KBM-7 (cell line): ENCODE measurements around the gene F11R.
"Not testable (repeated sequence)": the region's sequence is repeated elsewhere in the genome, so short reads cannot be mapped to it uniquely, and the experiment has no call there.

Source experiments
- DNase-seq: peaks from one replicate; pipeline ENCODE4 v3.0.0-alpha.2; 2015
- in situ Hi-C: fragments of 300-500 bp; cut with MboI; formaldehyde crosslinking; loops from 2 replicates; pipeline ENCODE4 v1.14.3; 2020; ENCODE audit warnings: low sequenced_read_pairs, low pct_unique_long_range_greater_than_20kb, mixed read lengths

Gene F11R

DNA sequence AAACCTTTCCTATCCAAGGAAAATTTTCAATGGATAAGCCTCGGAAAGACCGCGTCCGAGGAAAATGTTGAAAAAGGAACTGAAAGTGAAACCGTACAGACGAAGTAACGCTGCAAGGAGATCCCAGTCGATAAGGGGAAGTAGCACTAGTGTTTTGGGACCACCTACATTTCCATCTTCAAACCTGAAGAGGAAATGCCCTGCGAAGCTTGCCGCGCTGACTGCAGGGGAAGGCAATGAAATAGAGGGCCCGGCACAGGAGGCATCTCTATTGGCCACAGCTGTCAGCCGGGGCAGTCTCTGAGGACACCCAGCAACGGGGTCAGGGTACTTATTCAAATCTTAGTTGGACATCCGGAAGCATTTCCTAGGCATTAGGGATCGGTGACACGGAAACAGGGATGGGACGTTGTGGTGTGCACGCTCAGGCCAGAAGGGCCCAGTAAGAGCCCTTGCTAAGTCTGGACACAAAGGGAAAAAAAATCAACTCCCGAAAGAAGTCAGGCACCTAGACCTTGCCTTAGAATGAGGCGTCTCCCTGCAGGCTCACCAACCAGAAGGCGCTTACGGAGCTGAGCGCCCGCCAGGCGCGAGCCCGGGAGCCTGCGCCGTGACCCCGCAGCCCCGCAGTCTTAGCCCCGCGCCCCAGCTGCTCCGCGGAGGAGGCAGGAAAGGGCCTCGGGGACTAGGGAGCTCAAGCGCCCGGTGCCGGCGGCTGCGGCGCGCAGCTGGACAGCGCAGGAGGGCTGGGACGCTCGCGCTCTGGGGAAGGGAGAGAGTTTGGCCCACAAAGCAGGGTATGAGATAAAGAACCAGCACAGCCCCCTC lies 24.2 kb upstream of the F11R start:
- in situ Hi-C loops, result no loop called here
- DNase-seq, result peak; percentile 94

DNA sequence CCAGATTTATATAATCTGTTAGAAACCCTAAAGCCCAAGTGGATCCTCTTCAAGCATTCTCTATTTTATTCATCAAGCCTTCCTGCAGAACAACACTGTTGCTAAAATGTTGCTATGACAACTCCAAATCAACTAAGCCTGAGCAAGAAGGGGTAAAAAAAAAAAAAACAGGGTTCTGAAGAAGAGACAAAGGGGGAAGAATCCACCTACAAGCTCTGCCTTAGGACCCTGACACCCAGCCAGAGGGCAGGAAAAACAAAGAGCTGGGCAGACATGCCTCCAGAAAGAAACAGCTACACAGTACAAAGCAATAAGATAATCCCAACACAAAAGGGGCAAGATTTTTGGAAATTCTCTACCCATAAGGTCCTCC lies 23.6 kb upstream of the F11R start:
- DNase-seq, result no peak
- in situ Hi-C loops, result no loop called here

DNA sequence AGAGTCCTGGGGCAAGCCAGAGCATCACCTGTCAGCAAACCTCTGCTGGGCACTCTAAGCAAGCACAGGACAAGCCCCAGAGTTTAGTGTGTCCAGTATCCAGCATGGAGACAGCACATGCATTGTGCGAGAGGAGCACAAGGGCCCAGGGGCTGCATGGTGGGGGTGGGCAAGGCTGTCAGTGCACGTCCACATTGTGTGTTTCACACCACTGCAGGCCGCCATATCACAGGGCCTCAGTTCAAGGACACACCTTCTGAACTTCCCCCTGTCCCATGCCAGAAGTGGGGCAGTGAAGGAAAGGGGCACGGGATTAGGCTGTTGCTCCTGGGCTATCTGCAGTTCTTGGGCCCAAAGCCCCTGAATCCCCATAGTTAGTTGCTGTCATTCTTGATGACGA lies 18.6 kb upstream of the F11R start:
- DNase-seq, result no peak
- in situ Hi-C loops, result no loop called here

GRCh38 chr1:161039154-161039545 lies 18.2 kb upstream of the F11R start:
- no peak for DNase-seq
- in situ Hi-C loops, result no loop called here

DNA sequence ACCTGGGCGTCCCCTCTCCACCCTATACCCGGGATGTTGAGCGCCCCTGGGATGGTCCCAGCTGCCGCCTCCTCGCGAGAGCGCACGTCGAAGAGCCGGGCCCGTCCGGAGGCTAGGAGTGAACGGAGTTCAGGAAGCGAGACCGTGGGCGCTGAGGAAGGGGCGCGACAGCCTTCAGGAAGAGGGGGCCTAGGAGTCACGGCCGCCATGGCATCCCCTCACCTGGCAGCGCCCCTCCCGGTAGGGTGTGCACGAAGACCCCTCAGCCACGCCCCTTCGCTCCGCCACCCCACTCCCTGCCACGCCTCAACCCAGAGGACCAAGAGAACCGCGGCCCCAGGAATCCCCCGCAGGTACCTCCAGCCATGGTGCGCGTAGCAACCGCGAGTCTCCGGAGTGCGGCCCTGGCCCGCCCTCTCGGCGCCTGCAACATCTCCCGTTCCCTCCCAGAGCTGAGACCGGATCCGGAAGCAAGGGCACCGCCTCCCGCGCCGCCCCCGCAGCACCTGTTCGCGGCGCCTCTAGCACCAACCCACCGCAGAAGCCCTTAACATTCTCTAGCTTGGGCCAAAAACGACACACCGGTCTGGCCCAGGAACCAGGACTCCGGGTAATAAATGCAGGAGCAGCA lies 17.7 kb upstream of the F11R start, which contains the start of gene TSTD1:
TSS of gene TSTD1 (minus strand) at position 442 of the 631 bp plus-strand sequence. CDS start at position 367, 75 bp downstream.
- DNase-seq, result no peak
- in situ Hi-C loops, result no loop called here

DNA sequence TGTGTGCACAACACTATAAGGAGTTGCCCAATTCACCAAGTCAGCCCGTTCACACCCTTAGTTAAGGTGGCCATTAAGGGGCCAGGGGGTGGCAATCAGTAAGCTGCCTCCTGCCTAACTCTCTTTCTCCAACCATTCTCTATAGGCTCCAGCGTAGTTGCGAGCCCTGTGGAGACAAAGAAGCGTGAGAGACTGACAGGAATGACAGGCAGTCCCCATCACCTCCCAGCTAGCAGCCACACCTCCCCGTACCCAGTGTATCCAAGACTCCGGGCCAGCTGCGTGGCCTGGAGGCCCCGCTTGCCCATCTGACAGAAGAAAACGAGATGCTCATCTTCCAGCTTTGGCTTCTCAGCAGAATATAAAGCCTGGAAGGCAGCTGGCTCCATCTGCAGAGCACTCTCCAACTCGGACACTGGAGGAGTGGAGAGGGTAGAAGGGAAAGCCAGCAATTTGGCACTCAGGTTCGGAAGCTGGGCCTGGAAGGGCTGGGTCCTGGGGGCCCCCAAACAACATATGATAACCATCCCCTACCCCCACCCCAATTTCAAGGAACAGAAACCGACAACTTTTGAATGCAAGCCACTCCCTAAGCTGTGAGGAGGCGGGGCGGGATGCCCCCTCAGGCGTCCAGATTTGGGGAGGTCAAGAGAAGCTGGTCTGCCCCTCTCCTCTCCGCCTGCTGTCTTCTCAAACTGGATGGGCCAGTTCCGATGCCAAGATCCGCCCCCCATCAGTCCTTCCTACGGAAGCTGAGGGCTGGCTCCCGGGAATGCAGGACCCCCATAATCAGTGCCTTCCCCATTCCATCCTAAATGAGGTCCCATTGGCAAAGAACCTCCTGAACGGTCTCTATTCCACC lies 16.9 kb upstream of the F11R start:
- in situ Hi-C loops, result no loop called here
- DNase-seq, result no peak

DNA sequence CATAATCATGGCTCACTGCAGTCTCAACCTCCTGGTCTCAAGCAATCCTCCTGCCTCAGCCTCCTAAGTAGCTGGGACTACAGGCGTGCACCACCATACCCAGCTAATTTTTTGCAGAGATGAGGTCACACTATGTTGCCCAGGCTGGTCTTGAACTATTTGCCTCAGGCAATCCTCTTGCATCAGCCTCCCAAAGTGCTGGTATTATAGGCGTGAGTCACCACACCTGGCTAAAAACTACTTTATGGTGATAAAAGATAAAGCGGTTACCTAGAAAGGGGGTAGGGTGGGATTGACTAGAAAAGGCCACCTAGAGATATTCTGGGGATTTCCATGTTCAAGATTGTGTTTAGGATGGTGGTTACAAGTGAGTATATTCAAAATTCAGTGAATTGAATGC lies 12.8 kb upstream of the F11R start:
- DNase-seq, result no peak
- in situ Hi-C loops, result no loop called here

- in situ Hi-C loops, result no loop called here
- no peak for DNase-seq
Measured at GRCh38 chr1:161032409-161032808, 11.5 kb upstream of the F11R start.

DNA sequence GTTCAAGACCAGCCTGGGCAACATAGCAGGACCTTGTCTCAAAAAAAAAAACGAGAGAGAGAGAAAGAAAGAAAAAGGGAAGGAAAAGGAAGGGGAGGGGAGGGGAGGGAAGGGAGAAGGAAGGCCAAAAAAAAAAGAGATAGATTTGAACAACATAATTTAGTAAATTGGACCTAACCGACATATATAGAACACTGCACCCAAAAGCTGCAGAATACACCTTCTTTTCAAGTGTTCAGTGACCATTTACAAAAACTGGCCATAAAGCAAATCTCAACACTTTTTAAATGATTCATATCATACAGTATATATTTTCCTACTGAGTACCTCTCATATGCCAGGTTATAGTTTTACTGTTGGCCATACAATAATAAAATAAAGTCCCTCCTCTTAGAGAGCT lies 10.9 kb upstream of the F11R start:
- in situ Hi-C loops, result no loop called here
- DNase-seq, result no peak

GRCh38 chr1:161029466-161029865 lies 8.5 kb upstream of the F11R start:
- in situ Hi-C loops, DNase-seq: not testable (repeated sequence)

DNA sequence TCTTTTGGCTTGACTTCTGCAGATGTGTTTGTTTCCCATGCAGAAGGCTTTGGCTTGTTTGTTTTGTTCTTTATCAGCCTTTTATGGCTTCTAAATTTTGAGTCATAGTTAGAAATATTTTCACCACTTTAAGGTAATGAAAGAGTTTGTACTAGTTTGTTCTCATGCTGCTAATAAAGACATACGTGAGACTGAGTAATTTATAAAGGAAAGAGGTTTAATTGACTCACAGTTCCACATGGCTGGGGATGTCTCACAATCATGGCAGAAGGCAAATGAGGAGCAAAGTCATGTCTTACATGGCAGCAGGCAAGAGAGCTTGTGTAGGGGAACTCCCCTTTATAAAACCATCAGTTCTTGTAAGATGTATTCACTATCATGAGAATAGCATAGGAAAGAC lies 6.0 kb upstream of the F11R start:
- in situ Hi-C loops, result not testable (repeated sequence)

DNA sequence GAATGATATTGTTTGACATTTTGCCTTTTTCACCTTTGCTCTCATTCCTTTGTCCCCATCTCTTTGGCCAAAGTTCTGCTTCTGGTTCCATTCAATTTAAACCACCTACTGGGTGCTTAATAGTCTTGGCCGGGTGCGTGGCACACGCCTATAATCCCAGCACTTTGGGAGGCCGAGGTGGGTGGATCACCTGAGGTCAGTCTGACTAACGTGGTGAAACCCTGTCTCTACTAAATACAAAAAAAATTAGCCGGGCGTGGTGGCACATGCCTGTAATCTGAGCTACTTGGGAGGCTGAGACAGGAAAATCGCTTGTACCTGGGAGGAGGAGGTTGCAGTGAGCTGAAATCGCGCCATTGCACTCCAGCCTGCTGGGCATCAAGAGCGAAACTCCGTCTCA lies 1.5 kb upstream of the F11R start:
- in situ Hi-C loops, DNase-seq: not testable (repeated sequence)

More for the DNA sequence above, 6.0 kb upstream of the F11R start:
- not testable (repeated sequence) for DNase-seq

DNA sequence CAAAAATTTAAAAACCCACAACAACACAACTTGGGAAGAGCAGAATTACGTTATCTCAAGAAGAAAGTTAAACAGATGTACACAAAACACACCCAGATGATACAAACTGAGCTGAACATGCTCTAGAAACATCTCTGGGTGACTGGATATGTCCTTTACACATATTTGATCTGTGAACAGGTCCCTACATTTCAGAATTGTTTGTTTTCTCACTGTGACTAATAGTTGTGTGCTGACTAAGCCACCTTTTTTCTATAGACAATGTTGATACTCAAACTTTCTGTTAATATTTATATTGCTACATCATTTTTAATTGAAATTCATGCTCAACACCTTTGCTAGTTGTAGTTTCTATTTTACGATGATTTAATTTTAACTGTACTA lies 1.0 kb upstream of the F11R start:
- DNase-seq, result no peak
- in situ Hi-C loops, result no loop called here

DNA sequence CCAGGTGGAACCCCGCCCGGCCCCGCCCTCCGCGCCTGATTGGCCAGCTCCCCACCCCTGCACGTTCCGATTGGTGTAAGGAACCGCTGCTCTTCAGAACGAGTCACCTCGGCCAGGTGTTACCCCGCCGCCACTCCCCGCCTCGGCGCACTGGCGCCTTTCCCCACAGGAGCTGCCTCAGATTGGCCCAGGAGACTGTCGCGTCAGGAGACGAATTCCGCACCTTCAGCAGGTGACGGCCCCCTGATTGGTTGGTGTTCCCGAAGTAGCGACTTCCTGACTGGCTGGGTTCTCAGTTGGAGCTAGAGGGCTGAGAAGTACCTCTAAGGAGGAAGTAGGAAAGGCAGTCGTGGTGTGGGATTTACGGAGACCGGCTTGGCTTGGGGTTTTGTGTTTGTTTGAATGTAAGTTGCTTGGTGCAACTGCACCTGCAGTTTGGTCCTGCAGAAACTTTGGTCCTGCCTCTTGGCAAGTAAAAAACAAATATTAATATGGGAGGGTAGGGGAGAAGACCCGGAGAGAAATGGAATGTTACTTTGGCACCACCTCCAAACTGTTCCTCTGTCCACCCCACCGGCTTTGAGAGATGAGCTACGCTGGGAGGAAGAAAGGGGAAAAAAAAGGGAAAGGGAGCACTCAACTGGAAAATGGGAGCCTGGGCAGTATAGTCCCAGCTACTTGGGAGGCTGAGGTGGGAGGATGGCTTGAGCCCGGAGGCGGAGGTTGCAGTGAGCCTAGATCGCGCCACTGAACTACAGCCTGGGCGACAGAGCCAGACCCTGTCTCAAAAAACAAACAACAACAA lies 415 bp upstream of the F11R start:
- in situ Hi-C loops, result no loop called here

DNA sequence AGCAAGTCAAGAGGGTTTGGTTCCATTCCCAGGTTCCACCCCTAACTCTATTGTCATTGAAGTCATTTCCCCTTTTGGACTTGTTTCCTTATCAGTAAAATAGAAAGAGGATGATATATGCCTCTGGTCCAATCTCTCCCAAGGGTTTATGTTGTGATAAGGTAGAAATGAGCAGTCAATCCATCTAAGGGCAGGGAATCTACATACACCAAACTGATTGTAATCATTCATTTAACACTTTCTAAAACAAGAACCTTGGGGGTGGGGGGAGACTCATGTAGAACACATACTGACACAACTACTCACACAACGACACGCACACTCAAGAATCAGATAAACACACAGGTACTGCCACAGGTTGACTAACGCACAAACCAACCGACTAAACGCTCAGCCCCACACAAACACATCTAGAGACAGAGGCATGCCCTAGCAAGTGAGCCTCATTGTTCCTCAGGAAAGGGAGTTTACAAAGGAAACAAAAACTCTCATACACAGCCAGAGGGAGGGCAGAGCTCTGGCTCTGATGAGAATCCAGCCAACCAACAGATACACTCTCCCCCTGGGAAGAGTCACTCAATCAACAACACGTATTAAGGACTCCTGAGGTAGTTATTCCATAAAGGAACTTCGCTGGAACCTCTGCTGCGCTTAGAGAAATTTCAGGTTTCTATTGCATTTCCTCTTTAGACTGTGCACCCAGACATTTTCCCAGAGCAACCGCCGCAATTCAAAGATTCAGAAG lies 1.0 kb downstream of the F11R start:
- DNase-seq, result peak; percentile 60
- in situ Hi-C loops, result no loop called here

More for the DNA sequence above, 415 bp upstream of the F11R start:
- DNase-seq, result peak; percentile 94

DNA sequence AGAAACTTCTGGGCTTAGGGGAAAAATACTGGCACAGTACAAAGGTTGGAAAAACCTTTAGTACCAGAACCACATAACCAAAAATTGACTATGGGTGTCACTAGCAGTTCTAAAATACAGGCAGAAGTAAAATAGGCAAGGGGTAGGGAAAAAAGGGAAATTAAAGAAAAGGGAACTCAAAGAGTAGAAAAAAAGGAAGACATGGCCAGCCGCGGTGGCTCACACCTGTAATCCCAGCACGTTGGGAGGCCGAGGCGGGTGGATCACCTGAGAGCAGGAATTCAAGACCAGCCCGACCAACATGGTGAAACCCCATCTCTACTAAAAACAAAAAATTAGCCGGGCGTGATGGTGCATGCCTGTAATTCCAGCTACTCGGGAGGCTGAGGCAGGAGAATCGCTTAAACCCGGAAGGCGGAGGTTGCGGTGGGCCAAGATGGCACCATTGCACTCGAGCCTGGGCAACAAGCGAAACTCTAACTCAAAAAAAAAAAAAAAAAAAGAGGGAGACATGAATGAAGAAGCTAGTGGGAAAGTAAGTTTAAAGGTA lies 1.8 kb downstream of the F11R start:
- in situ Hi-C loops, result not testable (repeated sequence)
- peak; percentile 59 for DNase-seq

DNA sequence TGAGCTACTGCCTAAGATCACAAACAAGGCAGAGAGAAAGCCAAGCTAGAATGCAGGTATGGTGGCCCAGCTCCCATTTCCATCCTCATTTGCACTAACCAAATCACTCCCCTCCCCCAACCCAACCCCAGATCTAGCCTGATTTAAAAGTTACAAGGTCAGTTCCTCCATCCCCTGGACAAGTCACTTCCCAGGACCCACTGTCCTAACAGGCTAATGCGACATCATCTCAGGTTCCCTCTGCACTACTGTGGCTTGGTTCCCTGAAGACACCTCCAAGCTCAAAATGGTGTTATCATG lies 2.4 kb downstream of the F11R start:
- no peak for DNase-seq
- in situ Hi-C loops, result no loop called here
